Neuronal stem cell (in vitro differentiated cells): Measurements from ENCODE around the gene LCK.
A peak's percentile ranks its signal among the peaks of the same experiment; 100 is the strongest.

Source experiments
- DNase-seq: peaks from one replicate; pipeline ENCODE4 v3.0.0-alpha.2; 2013; ENCODE audit warnings: low spot score
- H2AFZ ChIP-seq: one replicate; pipeline ENCODE4 v1.6.1; 2013; ENCODE audit warnings: mild to moderate bottlenecking, low read length, inconsistent platforms
- H2AK5ac ChIP-seq: 2 replicates; pipeline ENCODE4 v1.6.1; 2013; ENCODE audit warnings: low read depth, mild to moderate bottlenecking, inconsistent platforms, low read length, moderate library complexity, mixed read lengths
- H2BK120ac ChIP-seq: 2 replicates; pipeline ENCODE4 v1.6.1; 2013; ENCODE audit warnings: low read depth, mild to moderate bottlenecking, inconsistent platforms, low read length, moderate library complexity, mixed read lengths
- H2BK12ac ChIP-seq: one replicate; pipeline ENCODE4 v1.6.1; 2013; ENCODE audit warnings: low read length, inconsistent platforms
- H2BK15ac ChIP-seq: 2 replicates; pipeline ENCODE4 v1.6.1; 2013; ENCODE audit warnings: mild to moderate bottlenecking, low read length, inconsistent platforms, mixed read lengths
- H2BK5ac ChIP-seq: one replicate; pipeline ENCODE4 v1.6.1; 2013; ENCODE audit warnings: inconsistent platforms, mild to moderate bottlenecking, low read length, moderate library complexity
- H3K14ac ChIP-seq: one replicate; pipeline ENCODE4 v1.6.1; 2013; ENCODE audit warnings: low read length, inconsistent platforms
- H3K18ac ChIP-seq: 2 replicates; pipeline ENCODE4 v1.6.1; 2013; ENCODE audit warnings: low read length, inconsistent platforms
- H3K23ac ChIP-seq: 2 replicates; pipeline ENCODE4 v1.6.1; 2013; ENCODE audit warnings: low read depth, mild to moderate bottlenecking, mixed read lengths, low read length, inconsistent platforms; ENCODE audit not compliant: poor library complexity
- H3K27ac ChIP-seq: replicated peaks from 3 replicates; pipeline ENCODE4 v1.5.1; 2013; ENCODE audit warnings: low read length, inconsistent platforms
- H3K27me3 ChIP-seq, 3 experiments: 2 replicates each; pipeline ENCODE4 v1.6.1; 2013; ENCODE audit warnings: low read length in 3 of 3, mild to moderate bottlenecking in 2 of 3, inconsistent platforms in 1 of 3, low read depth in 1 of 3, mixed read lengths in 1 of 3, moderate library complexity in 1 of 3; ENCODE audit not compliant: control insufficient read depth in 3 of 3, insufficient read depth in 3 of 3
- H3K36me3 ChIP-seq, 2 donors: replicated peaks in 1 of 2; 2 replicates each; pipeline ENCODE4 v1.6.1; 2013; ENCODE audit warnings: low read length in 2 of 2; ENCODE audit not compliant: control insufficient read depth in 2 of 2, insufficient read depth in 2 of 2
- H3K4ac ChIP-seq: 2 replicates; pipeline ENCODE4 v1.6.1; 2013; ENCODE audit warnings: inconsistent platforms, mild to moderate bottlenecking, low read length, moderate library complexity
- H3K4me1 ChIP-seq, 2 donors: 1 replicate in 1 of 2; 2 replicates in 1 of 2; pipeline ENCODE4 v1.6.1; 2013; ENCODE audit warnings: low read length in 2 of 2, low read depth in 1 of 2; ENCODE audit not compliant: control insufficient read depth in 2 of 2, insufficient read depth in 1 of 2
- H3K4me2 ChIP-seq: one replicate; pipeline ENCODE4 v1.6.1; 2013; ENCODE audit warnings: mild to moderate bottlenecking, low read length, inconsistent platforms; ENCODE audit not compliant: insufficient read depth, poor library complexity, severe bottlenecking
- H3K4me3 ChIP-seq, 2 donors: 2 replicates each; pipeline ENCODE4 v1.5.1; 2013; ENCODE audit warnings: low read length in 2 of 2, mild to moderate bottlenecking in 2 of 2, inconsistent platforms in 1 of 2, moderate library complexity in 1 of 2
- H3K79me1 ChIP-seq: one replicate; pipeline ENCODE4 v1.6.1; 2013; ENCODE audit warnings: low read depth, mild to moderate bottlenecking, inconsistent platforms, low read length, moderate library complexity
- H3K9ac ChIP-seq: one replicate; pipeline ENCODE4 v1.6.1; 2013; ENCODE audit warnings: mild to moderate bottlenecking, low read depth, low read length, inconsistent platforms; ENCODE audit not compliant: poor library complexity
- H3K9me3 ChIP-seq, 2 donors: replicated peaks in 1 of 2; 2 replicates each; pipeline versions ENCODE3 to v1.6.1; 2013; ENCODE audit warnings: low read length in 2 of 2, mild to moderate bottlenecking in 2 of 2, inconsistent platforms in 1 of 2, low read depth in 1 of 2, mixed read lengths in 1 of 2, moderate library complexity in 1 of 2; ENCODE audit not compliant: control insufficient read depth in 2 of 2, insufficient read depth in 1 of 2
- H4K8ac ChIP-seq: one replicate; pipeline ENCODE4 v1.6.1; 2013; ENCODE audit warnings: low read depth, mild to moderate bottlenecking, inconsistent platforms, low read length, moderate library complexity
- H4K91ac ChIP-seq: one replicate; pipeline ENCODE4 v1.6.1; 2013; ENCODE audit warnings: low read length, low read depth, mild to moderate bottlenecking, inconsistent platforms; ENCODE audit not compliant: poor library complexity
- WGBS, 2 donors: extraction: QIAGEN DNeasy Blood & Tissue Kit; methylation state at CpG; one replicate each; pipeline ENCODE4 v1.1.7; 2013; ENCODE audit warnings: missing lambda C conversion rate in 2 of 2, mixed read lengths in 1 of 2; ENCODE audit not compliant: insufficient read length in 2 of 2, insufficient replicate concordance in 1 of 2; ENCODE audit errors: extremely low coverage in 2 of 2; 5-methylcytosine and 5-hydroxymethylcytosine counted together

Gene LCK

DNA sequence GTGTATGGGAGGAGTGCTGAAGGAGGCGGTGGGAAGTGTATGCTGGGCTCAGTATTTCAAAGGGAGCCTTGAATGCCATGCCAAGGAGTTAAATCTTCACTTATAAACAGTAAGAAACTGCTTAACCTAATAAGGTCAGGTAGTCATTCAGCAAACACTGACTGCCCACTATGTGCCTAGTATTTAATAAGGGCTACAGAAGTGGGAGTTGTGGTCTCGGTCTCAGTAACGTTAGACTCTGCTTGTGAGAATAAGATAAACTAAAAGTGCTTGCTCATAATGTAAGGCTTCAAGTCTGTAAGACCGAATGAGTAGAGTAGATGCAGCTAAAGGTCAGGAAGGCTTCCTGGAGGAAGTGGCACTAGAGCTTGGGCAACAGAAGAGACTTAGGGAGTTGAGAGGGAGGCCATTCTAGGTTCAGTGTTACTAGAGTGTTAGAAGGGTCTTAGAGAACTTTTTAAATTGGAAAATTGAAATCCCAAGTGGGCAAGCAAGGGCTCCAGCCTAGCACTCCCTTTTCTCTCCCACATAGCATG, 78.9 kb downstream of the LCK start:
- no peak overlapping the region for H3K14ac ChIP-seq
- no peak overlapping the region for H2AK5ac ChIP-seq
- WGBS, 2 donors: no CpG with 5 or more reads among the region's 4 CpGs
- H3K4me1 ChIP-seq: peaks cover 10 to 11% of the 10 kb centered on the region in 2 donors
- H3K4me3 ChIP-seq: no peak overlapping the region
- H2BK15ac ChIP-seq: no peak overlapping the region
- H2BK12ac ChIP-seq: no peak overlapping the region
- no peak overlapping the region for H4K8ac ChIP-seq
- no peak overlapping the region for H3K9ac ChIP-seq
- H2AFZ ChIP-seq: no peak overlapping the region
- no peak overlapping the region for H3K4me2 ChIP-seq
- no peak for DNase-seq
- H3K23ac ChIP-seq: no peak overlapping the region
- H3K9me3 ChIP-seq: peaks cover 0 to 2% of the 10 kb centered on the region in 2 donors
- H3K27ac ChIP-seq: no peak overlapping the region
- no peak overlapping the region for H4K91ac ChIP-seq
- no peaks in the 10 kb centered on the region for H3K27me3 ChIP-seq
- H2BK120ac ChIP-seq: no peak overlapping the region
- H2BK5ac ChIP-seq: no peak overlapping the region
- H3K36me3 ChIP-seq: peaks cover 61 to 95% of the 10 kb centered on the region in 2 donors
- peaks cover 2% of the 10 kb centered on the region for H3K79me1 ChIP-seq
- no peak overlapping the region for H3K18ac ChIP-seq
- no peak overlapping the region for H3K4ac ChIP-seq

DNA sequence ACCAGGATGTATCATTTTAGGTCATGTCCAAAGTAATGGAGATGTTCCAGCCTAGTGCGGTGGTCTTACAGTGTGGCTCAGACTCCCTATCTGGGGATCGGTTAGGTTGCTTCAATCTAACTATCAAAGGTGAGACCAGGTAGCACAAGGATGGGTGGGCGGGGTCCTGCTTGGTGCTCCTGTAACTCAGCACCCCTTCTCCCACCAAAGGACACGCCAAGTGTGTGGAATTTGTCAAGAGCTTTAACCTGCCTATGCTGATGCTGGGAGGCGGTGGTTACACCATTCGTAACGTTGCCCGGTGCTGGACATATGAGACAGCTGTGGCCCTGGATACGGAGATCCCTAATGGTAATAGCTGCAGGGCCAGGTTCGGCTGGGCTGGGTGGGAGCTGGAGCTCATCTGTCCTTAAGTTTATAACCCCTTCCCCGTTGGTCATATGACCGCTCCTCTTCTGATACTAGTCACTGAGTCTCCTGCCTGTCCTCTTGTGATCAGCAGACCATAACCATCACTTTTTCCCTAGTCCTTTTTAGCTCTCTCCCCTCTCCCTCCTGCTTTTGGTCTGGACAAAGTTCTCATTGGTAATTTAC, 79.6 kb downstream of the LCK start:
- H3K14ac ChIP-seq: no peak overlapping the region
- no peak overlapping the region for H2BK120ac ChIP-seq
- peaks cover 61 to 90% of the 10 kb centered on the region in 2 donors for H3K36me3 ChIP-seq
- H3K9ac ChIP-seq: no peak overlapping the region
- H2AK5ac ChIP-seq: no peak overlapping the region
- H2BK5ac ChIP-seq: no peak overlapping the region
- H4K8ac ChIP-seq: no peak overlapping the region
- no peak overlapping the region for H3K23ac ChIP-seq
- H3K79me1 ChIP-seq: peaks cover 2% of the 10 kb centered on the region
- no peaks in the 10 kb centered on the region for H3K27me3 ChIP-seq
- no peak overlapping the region for H3K18ac ChIP-seq
- H3K4ac ChIP-seq: no peak overlapping the region
- WGBS, 2 donors: no CpG with 5 or more reads among the region's 12 CpGs
- no peak overlapping the region for H3K4me2 ChIP-seq
- peaks cover 10 to 11% of the 10 kb centered on the region in 2 donors for H3K4me1 ChIP-seq
- no peak overlapping the region for H3K27ac ChIP-seq
- H2BK12ac ChIP-seq: no peak overlapping the region
- H2AFZ ChIP-seq: no peak overlapping the region
- no peak for DNase-seq
- H4K91ac ChIP-seq: no peak overlapping the region
- H3K4me3 ChIP-seq: no peak overlapping the region
- peaks cover 0 to 2% of the 10 kb centered on the region in 2 donors for H3K9me3 ChIP-seq
- no peak overlapping the region for H2BK15ac ChIP-seq

DNA sequence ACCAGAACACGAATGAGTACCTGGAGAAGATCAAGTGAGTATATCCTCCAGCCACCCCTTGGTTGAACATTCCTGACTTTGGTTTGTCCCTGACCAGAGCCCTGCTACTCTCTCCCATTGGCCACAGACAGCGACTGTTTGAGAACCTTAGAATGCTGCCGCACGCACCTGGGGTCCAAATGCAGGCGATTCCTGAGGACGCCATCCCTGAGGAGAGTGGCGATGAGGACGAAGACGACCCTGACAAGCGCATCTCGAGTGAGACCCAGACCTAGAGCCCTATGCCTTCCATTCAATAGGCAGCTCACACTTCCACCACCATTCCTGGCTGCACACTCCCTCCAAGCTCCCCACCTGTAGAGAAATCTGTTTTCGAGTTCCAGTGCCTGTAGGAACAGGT, 80.5 kb downstream of the LCK start:
- Histone ChIP-seq H2BK120ac (no peak overlapping the region), H3K4ac (no peak overlapping the region), H3K4me2 (no peak overlapping the region), H2AK5ac (no peak overlapping the region), H3K4me3 (no peak overlapping the region), H2AFZ (no peak overlapping the region), H2BK12ac (no peak overlapping the region), H3K27me3 (no peaks in the 10 kb centered on the region), H3K9ac (no peak overlapping the region), H3K18ac (no peak overlapping the region), H3K27ac (peak overlapping the region; percentile 19), H2BK15ac (no peak overlapping the region), H4K91ac (no peak overlapping the region), H3K23ac (peak overlapping the region; percentile 34), H3K79me1 (peaks cover 2% of the 10 kb centered on the region), H3K36me3 (peaks cover 61 to 85% of the 10 kb centered on the region in 2 donors), H3K4me1 (peaks cover 11 to 13% of the 10 kb centered on the region in 2 donors), H2BK5ac (no peak overlapping the region), H3K9me3 (peaks cover 0 to 2% of the 10 kb centered on the region in 2 donors), H3K14ac (no peak overlapping the region), H4K8ac (no peak overlapping the region)
- no peak for DNase-seq
- no CpG with 5 or more reads among the region's 12 CpGs for WGBS, 2 donors

DNA sequence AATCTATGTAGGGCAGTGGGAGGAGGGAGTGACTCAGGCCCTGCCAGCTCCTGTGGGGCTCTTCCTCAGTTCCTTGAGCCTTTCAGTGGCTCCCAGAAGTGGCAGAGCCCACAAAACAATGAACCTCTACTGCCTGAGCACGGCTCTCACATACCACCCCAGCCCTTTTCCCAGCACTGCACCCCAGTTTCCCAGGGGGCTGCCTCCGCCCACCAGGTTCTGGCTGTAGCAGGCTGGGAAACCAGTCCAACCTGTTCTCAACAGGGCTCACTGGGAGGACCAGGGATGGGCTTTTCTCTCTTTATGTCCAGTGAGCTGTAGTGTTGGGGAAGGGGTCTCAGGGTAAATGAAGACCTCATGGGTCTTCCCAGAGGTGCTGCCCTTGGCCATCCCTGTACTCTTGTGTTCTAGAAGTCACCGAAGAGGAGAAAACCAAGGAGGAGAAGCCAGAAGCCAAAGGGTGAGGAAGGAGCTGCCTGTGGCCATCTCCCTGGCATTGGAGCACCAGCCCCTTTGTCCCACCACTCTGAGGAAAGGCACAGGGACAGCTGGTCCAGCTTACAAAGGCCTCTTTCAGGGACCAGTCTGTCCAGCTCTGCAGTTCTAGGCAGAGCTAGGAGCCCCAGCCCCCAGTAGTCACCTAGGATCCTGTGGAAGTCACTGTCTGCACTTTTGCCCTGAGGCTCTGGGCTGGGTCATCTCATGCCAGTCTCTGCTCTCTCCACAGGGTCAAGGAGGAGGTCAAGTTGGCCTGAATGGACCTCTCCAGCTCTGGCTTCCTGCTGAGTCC, 81.4 kb downstream of the LCK start:
- H3K23ac ChIP-seq: peak overlapping the region; percentile 77
- no peak overlapping the region for H3K18ac ChIP-seq
- H3K4ac ChIP-seq: no peak overlapping the region
- H2AFZ ChIP-seq: no peak overlapping the region
- H3K36me3 ChIP-seq: peaks cover 53 to 76% of the 10 kb centered on the region in 2 donors
- no peak overlapping the region for H2AK5ac ChIP-seq
- H3K79me1 ChIP-seq: peaks cover 2% of the 10 kb centered on the region
- H3K4me1 ChIP-seq: peaks cover 19 to 22% of the 10 kb centered on the region in 2 donors
- no peak overlapping the region for H2BK120ac ChIP-seq
- no peak overlapping the region for H2BK12ac ChIP-seq
- H4K8ac ChIP-seq: no peak overlapping the region
- no peak overlapping the region for H3K4me2 ChIP-seq
- H4K91ac ChIP-seq: no peak overlapping the region
- no peak overlapping the region for H3K9ac ChIP-seq
- H3K4me3 ChIP-seq: no peak overlapping the region
- H2BK5ac ChIP-seq: no peak overlapping the region
- peak overlapping the region; percentile 27 for H3K27ac ChIP-seq
- no peak overlapping the region for H2BK15ac ChIP-seq
- no peak overlapping the region for H3K14ac ChIP-seq
- WGBS, 2 donors: no CpG with 5 or more reads among the region's 3 CpGs
- no peaks in the 10 kb centered on the region for H3K27me3 ChIP-seq
- DNase-seq: no peak
- peaks cover 0 to 2% of the 10 kb centered on the region in 2 donors for H3K9me3 ChIP-seq
